ENCODE results near the gene PVALB. TPM values are rescaled to one million over a fixed set of nuclear protein-coding genes. Genes with fewer than 3 reads are reported as not detected.

The PVALB gene
- total RNA-seq, 1 donor from 2014 or later = not detected

- TF ChIP-seq CTCF (IDR thresholded peaks at IDR 0.05; ENCODE audit: unreplicated experiment) = no peak
- H3K27ac Mint-ChIP-seq = no peak overlapping the region
- H3K4me1 Mint-ChIP-seq = no peaks in the 10 kb centered on the region
- no peak for DNase-seq (ENCODE audit: low spot score in 2 of 2, unreplicated experiment in 2 of 2)
- H3K4me3 Mint-ChIP-seq = no peak overlapping the region
- peaks cover 10% of the 10 kb centered on the region for H3K27me3 Mint-ChIP-seq (ENCODE audit: low read depth)
- H3K9me3 Mint-ChIP-seq = no peaks in the 10 kb centered on the region
- peaks cover 8% of the 10 kb centered on the region for H3K36me3 Mint-ChIP-seq
These were observed 57.2 kb downstream of the PVALB start for GRCh38 chr22:36759481-36760159.

- H3K4me1 Mint-ChIP-seq = no peaks in the 10 kb centered on the region
- no peaks in the 10 kb centered on the region for H3K9me3 Mint-ChIP-seq
- peaks cover 4% of the 10 kb centered on the region for H3K36me3 Mint-ChIP-seq
- no peak for TF ChIP-seq CTCF (IDR thresholded peaks at IDR 0.05; ENCODE audit: unreplicated experiment)
- no peak overlapping the region for H3K27ac Mint-ChIP-seq
- no peak overlapping the region for H3K4me3 Mint-ChIP-seq
- peaks cover 16% of the 10 kb centered on the region for H3K27me3 Mint-ChIP-seq (ENCODE audit: low read depth)
- no peak for DNase-seq (ENCODE audit: low spot score in 2 of 2, unreplicated experiment in 2 of 2)
These were observed 58.0 kb downstream of the PVALB start for GRCh38 chr22:36758792-36759271.

GRCh38 chr22:36757668-36758211, 59.1 kb downstream of the PVALB start:
- no peaks in the 10 kb centered on the region for H3K4me1 Mint-ChIP-seq
- H3K36me3 Mint-ChIP-seq = peaks cover 2% of the 10 kb centered on the region
- no peaks in the 10 kb centered on the region for H3K9me3 Mint-ChIP-seq

GRCh38 chr22:36756746-36757655, 59.8 kb downstream of the PVALB start:
- H3K36me3 Mint-ChIP-seq = no peaks in the 10 kb centered on the region
- DNase-seq (ENCODE audit: low spot score in 2 of 2, unreplicated experiment in 2 of 2) = no peak
- H3K9me3 Mint-ChIP-seq = no peaks in the 10 kb centered on the region
- H3K4me3 Mint-ChIP-seq = no peak overlapping the region
- peaks cover 33% of the 10 kb centered on the region for H3K27me3 Mint-ChIP-seq (ENCODE audit: low read depth)
- no peaks in the 10 kb centered on the region for H3K4me1 Mint-ChIP-seq
- no peak for TF ChIP-seq CTCF (IDR thresholded peaks at IDR 0.05; ENCODE audit: unreplicated experiment)
- no peak overlapping the region for H3K27ac Mint-ChIP-seq

More at GRCh38 chr22:36757668-36758211, 59.1 kb downstream of the PVALB start:
- no peak overlapping the region for H3K27ac Mint-ChIP-seq
- peak; percentile 57 for TF ChIP-seq CTCF (IDR thresholded peaks at IDR 0.05; ENCODE audit: unreplicated experiment)
- peaks cover 27% of the 10 kb centered on the region for H3K27me3 Mint-ChIP-seq (ENCODE audit: low read depth)
- peak in 1 of 2 experiments; percentile 73 for DNase-seq (ENCODE audit: low spot score in 2 of 2, unreplicated experiment in 2 of 2)
- H3K4me3 Mint-ChIP-seq = no peak overlapping the region

GRCh38 chr22:36756031-36756430, 60.8 kb downstream of the PVALB start:
- peaks cover 36% of the 10 kb centered on the region for H3K27me3 Mint-ChIP-seq (ENCODE audit: low read depth)
- H3K4me3 Mint-ChIP-seq = no peak overlapping the region
- no peak for TF ChIP-seq CTCF (IDR thresholded peaks at IDR 0.05; ENCODE audit: unreplicated experiment)
- H3K36me3 Mint-ChIP-seq = no peaks in the 10 kb centered on the region
- H3K9me3 Mint-ChIP-seq = no peaks in the 10 kb centered on the region
- H3K4me1 Mint-ChIP-seq = no peaks in the 10 kb centered on the region
- H3K27ac Mint-ChIP-seq = no peak overlapping the region
- no peak for DNase-seq (ENCODE audit: low spot score in 2 of 2, unreplicated experiment in 2 of 2)

Data from mesothelial cell of epicardium (in vitro differentiated cells).